K562 (cell line): ENCODE data around the gene GYS1. TPM values are rescaled to one million over a fixed set of nuclear protein-coding genes. Genes with fewer than 3 reads are reported as not detected.
A peak's percentile ranks its signal among the peaks of the same experiment; 100 is the strongest.

Source experiments
- ARNT ChIP-seq, 2 experiments: fragments of 450-650 bp; IDR thresholded peaks; 2 replicates each; pipeline ENCODE4 v1.6.1; 2016; ENCODE audit warnings: mild to moderate bottlenecking in 1 of 2
- BCOR ChIP-seq: fragments of 450-650 bp; IDR thresholded peaks from 2 replicates; pipeline ENCODE4 v1.6.1; 2016
- BHLHE40 ChIP-seq: IDR thresholded peaks from 2 replicates; pipeline ENCODE4 v1.6.1; 2011; ENCODE audit warnings: low read length, improper control_type of control experiment
- CBX5 ChIP-seq: IDR thresholded peaks from 2 replicates; pipeline ENCODE4 v1.6.1; 2014; ENCODE audit warnings: low read depth, borderline replicate concordance
- E2F3 ChIP-seq: fragments of 250-450 bp; sonication (Bioruptor Pico); IDR thresholded peaks from 2 replicates; pipeline ENCODE4 v1.4.0; 2020; ENCODE audit warnings: mild to moderate bottlenecking
- ESRRA ChIP-seq: fragments of 450-650 bp; IDR thresholded peaks from 2 replicates; pipeline ENCODE4 v1.6.1; 2014; ENCODE audit warnings: low read depth, mild to moderate bottlenecking, moderate library complexity, borderline replicate concordance
- HNRNPLL ChIP-seq: fragments of 200-400 bp; formaldehyde crosslinking; IDR thresholded peaks from 2 replicates; pipeline ENCODE4 v1.6.1; 2017; ENCODE audit warnings: low read length, low read depth, mild to moderate bottlenecking; ENCODE audit not compliant: poor library complexity, severe bottlenecking
- KDM2B ChIP-seq: fragments of 250-450 bp; sonication (Bioruptor Pico); IDR thresholded peaks from 2 replicates; pipeline ENCODE4 v1.8.0; 2021; ENCODE audit warnings: mild to moderate bottlenecking, moderate library complexity
- NEUROD1 ChIP-seq: fragments of 150-350 bp; IDR thresholded peaks from 2 replicates; pipeline ENCODE4 v1.6.1; 2014; ENCODE audit warnings: borderline replicate concordance, low read length, low read depth; ENCODE audit not compliant: partially characterized antibody
- NFATC3 ChIP-seq: fragments of 450-650 bp; IDR thresholded peaks from 2 replicates; pipeline ENCODE4 v1.6.1; 2017; ENCODE audit warnings: mild to moderate bottlenecking
- NR1H2 ChIP-seq: sonication (generic); formaldehyde crosslinking; IDR thresholded peaks from 2 replicates; pipeline ENCODE4 v1.4.0; 2020; ENCODE audit warnings: mild to moderate bottlenecking, missing genetic modification reagents
- PHF20 ChIP-seq: fragments of 450-650 bp; IDR thresholded peaks from 2 replicates; pipeline ENCODE4 v1.6.1; 2018; ENCODE audit not compliant: partially characterized antibody
- SPI1 ChIP-seq: IDR thresholded peaks from 2 replicates; pipeline ENCODE4 v1.6.1; 2011; ENCODE audit warnings: low read depth, low read length, control low read depth, borderline replicate concordance
- TAF1 ChIP-seq: IDR thresholded peaks from 2 replicates; pipeline ENCODE4 v1.6.1; 2011; ENCODE audit warnings: mild to moderate bottlenecking, low read length, moderate library complexity; ENCODE audit not compliant: insufficient read depth, control insufficient read depth, severe bottlenecking; ENCODE audit errors: extremely low read depth
- TAF15 ChIP-seq: fragments of 200-400 bp; formaldehyde crosslinking; IDR thresholded peaks from 2 replicates; pipeline ENCODE4 v1.6.1; 2017; ENCODE audit warnings: mild to moderate bottlenecking, low read depth, low read length, moderate library complexity
- ZC3H8 ChIP-seq: fragments of 450-650 bp; IDR thresholded peaks from 2 replicates; pipeline ENCODE4 v1.6.1; 2017
- ZFP36 ChIP-seq: fragments of 150-350 bp; IDR thresholded peaks from 2 replicates; pipeline ENCODE4 v1.6.1; 2018; ENCODE audit warnings: low read length, low read depth; ENCODE audit not compliant: partially characterized antibody
- ZKSCAN1 ChIP-seq: fragments of 150-350 bp; IDR thresholded peaks from 2 replicates; pipeline ENCODE4 v1.6.1; 2016; ENCODE audit warnings: low read depth, low read length
- ZNF263 ChIP-seq: sonication (generic); formaldehyde crosslinking; IDR thresholded peaks from 2 replicates; pipeline ENCODE4 v1.8.0; 2022; ENCODE audit warnings: mild to moderate bottlenecking, missing genetic modification reagents, borderline replicate concordance
- polyA plus RNA-seq, 8 experiments: library from polyadenylated mRNA; depleted of rRNA in 4 of 8; stranded (reverse) in 5 of 8; unstranded in 3 of 8; fragments of >200 nt; fragmentation: Nextera tagmentation in 2 of 8; fragmentation: Illumina TruSeq in 1 of 8; extraction: Ambion mirVana in 2 of 8; extraction: Trizol in 1 of 8; gene quantifications; 2 replicates each; pipeline versions ENCODE4 v1.2.1 to v1.2.3, GENCODE V29; 2011 to 2014; ENCODE audit warnings: inconsistent platforms in 1 of 8, missing spikeins in 1 of 8
- total RNA-seq, 7 experiments: library from RNA; depleted of rRNA in 6 of 7; stranded (reverse); fragments of >200 nt in 6 of 7; fragmentation: Illumina TruSeq in 2 of 7; extraction: Trizol in 2 of 7; gene quantifications; 2 replicates each; pipeline versions ENCODE4 v1.2.1 to v1.2.3, GENCODE V29; 2011 to 2021; ENCODE audit warnings: low replicate concordance in 1 of 7
- TF ChIP-seq, protein P1 (sequence below): sonication (generic); formaldehyde crosslinking; IDR thresholded peaks from 2 replicates; pipeline ENCODE4 v1.8.0; 2022; ENCODE audit warnings: missing genetic modification reagents, mild to moderate bottlenecking, moderate library complexity, borderline replicate concordance
- TF ChIP-seq, protein P2 (sequence below), 2 experiments: fragments of 150-350 bp in 1 of 2; IDR thresholded peaks; 2 replicates each; pipeline ENCODE4 v1.6.1; 2012 to 2016; ENCODE audit warnings: low read depth in 2 of 2, low read length in 2 of 2, mild to moderate bottlenecking in 1 of 2, moderate library complexity in 1 of 2
- TF ChIP-seq, protein P3 (sequence below): fragments of 150-350 bp; conservative IDR thresholded peaks from 2 replicates; pipeline ENCODE4 v1.6.1; 2014; ENCODE audit warnings: low read length
- TF ChIP-seq, protein P4 (sequence below): fragments of 450-650 bp; formaldehyde crosslinking; IDR thresholded peaks from 2 replicates; pipeline ENCODE4 v1.4.0; 2022; ENCODE audit warnings: missing genetic modification characterization

Gene GYS1
- total and polyA plus RNA-seq, 9 of the 15 experiments (the other 6 are each of a cell fraction or from before 2014, with no cell fraction given): 1.9 to 31.1 (median 15.2) TPM

DNA sequence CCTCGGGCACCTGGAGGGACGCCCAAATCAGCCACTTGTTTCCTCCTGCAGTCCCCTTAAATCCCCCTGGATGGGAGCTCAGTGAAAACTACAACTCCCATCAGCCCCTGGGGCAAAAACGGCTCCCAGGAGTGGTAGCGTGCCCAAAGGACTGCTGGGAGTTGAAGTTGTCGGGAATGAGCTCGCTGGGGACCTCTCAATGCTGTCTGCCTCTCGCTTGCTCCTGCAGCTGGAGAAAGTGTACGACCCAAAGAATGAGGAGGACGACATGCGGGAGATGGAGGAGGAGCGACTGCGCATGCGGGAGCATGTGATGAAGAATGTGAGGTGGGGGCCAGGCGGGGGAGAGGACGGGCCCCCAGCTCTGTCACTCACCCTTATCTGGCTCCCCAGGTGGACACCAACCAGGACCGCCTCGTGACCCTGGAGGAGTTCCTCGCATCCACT lies 74.3 kb downstream of the GYS1 start (continued):
- no peak for TF ChIP-seq TAF1
- TF ChIP-seq, protein P1, sequence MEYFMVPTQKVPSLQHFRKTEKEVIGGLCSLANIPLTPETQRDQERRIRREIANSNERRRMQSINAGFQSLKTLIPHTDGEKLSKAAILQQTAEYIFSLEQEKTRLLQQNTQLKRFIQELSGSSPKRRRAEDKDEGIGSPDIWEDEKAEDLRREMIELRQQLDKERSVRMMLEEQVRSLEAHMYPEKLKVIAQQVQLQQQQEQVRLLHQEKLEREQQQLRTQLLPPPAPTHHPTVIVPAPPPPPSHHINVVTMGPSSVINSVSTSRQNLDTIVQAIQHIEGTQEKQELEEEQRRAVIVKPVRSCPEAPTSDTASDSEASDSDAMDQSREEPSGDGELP (CRISPR knock-in tag): peak; percentile 67; the same call in 1 of the 2 replicates
- TF ChIP-seq NR1H2 (CRISPR knock-in tag): no peak
- TF ChIP-seq, protein P2, sequence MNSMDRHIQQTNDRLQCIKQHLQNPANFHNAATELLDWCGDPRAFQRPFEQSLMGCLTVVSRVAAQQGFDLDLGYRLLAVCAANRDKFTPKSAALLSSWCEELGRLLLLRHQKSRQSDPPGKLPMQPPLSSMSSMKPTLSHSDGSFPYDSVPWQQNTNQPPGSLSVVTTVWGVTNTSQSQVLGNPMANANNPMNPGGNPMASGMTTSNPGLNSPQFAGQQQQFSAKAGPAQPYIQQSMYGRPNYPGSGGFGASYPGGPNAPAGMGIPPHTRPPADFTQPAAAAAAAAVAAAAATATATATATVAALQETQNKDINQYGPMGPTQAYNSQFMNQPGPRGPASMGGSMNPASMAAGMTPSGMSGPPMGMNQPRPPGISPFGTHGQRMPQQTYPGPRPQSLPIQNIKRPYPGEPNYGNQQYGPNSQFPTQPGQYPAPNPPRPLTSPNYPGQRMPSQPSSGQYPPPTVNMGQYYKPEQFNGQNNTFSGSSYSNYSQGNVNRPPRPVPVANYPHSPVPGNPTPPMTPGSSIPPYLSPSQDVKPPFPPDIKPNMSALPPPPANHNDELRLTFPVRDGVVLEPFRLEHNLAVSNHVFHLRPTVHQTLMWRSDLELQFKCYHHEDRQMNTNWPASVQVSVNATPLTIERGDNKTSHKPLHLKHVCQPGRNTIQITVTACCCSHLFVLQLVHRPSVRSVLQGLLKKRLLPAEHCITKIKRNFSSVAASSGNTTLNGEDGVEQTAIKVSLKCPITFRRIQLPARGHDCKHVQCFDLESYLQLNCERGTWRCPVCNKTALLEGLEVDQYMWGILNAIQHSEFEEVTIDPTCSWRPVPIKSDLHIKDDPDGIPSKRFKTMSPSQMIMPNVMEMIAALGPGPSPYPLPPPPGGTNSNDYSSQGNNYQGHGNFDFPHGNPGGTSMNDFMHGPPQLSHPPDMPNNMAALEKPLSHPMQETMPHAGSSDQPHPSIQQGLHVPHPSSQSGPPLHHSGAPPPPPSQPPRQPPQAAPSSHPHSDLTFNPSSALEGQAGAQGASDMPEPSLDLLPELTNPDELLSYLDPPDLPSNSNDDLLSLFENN (IDR thresholded peaks at IDR 0.05; ENCODE audit: low read depth in 2 of 2, low read length in 2 of 2): no peak
- TF ChIP-seq ESRRA: no peak
- no peak for TF ChIP-seq SPI1
- TF ChIP-seq KDM2B (CRISPR knock-in tag): no peak
- TF ChIP-seq PHF20: no peak
- TF ChIP-seq HNRNPLL: no peak
- TF ChIP-seq ARNT (IDR thresholded peaks at IDR 0.05): no peak
- peak; percentile 80 for TF ChIP-seq BHLHE40
- no peak for TF ChIP-seq ZFP36
- TF ChIP-seq, protein P3, sequence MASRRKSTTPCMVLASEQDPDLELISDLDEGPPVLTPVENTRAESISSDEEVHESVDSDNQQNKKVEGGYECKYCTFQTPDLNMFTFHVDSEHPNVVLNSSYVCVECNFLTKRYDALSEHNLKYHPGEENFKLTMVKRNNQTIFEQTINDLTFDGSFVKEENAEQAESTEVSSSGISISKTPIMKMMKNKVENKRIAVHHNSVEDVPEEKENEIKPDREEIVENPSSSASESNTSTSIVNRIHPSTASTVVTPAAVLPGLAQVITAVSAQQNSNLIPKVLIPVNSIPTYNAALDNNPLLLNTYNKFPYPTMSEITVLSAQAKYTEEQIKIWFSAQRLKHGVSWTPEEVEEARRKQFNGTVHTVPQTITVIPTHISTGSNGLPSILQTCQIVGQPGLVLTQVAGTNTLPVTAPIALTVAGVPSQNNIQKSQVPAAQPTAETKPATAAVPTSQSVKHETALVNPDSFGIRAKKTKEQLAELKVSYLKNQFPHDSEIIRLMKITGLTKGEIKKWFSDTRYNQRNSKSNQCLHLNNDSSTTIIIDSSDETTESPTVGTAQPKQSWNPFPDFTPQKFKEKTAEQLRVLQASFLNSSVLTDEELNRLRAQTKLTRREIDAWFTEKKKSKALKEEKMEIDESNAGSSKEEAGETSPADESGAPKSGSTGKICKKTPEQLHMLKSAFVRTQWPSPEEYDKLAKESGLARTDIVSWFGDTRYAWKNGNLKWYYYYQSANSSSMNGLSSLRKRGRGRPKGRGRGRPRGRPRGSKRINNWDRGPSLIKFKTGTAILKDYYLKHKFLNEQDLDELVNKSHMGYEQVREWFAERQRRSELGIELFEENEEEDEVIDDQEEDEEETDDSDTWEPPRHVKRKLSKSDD: no peak
- TF ChIP-seq, protein P4, sequence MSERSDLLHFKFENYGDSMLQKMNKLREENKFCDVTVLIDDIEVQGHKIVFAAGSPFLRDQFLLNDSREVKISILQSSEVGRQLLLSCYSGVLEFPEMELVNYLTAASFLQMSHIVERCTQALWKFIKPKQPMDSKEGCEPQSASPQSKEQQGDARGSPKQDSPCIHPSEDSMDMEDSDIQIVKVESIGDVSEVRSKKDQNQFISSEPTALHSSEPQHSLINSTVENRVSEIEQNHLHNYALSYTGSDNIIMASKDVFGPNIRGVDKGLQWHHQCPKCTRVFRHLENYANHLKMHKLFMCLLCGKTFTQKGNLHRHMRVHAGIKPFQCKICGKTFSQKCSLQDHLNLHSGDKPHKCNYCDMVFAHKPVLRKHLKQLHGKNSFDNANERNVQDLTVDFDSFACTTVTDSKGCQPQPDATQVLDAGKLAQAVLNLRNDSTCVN (CRISPR knock-in tag): no peak
- TF ChIP-seq NEUROD1: no peak
- TF ChIP-seq ZC3H8: no peak
- TF ChIP-seq ZKSCAN1: no peak
- TF ChIP-seq CBX5: no peak
- TF ChIP-seq E2F3 (CRISPR knock-in tag): no peak
- no peak for TF ChIP-seq NFATC3
- peak; percentile 57; the same call in 1 of the 2 replicates for TF ChIP-seq ZNF263 (CRISPR knock-in tag)
- TF ChIP-seq BCOR: no peak
- no peak for TF ChIP-seq TAF15
